Activated T-helper 1 cell treated with anti-CD3 and anti-CD28 coated beads, Interleukin-2, amount 50 U/mL, for 16 hours (primary cell): ENCODE results near the gene JADE1.

Experiments used
- DNase-seq, 2 donors: peaks; one replicate each; pipeline ENCODE4 v3.0.0-alpha.2; 2020; ENCODE audit warnings: low read depth in 1 of 2, low spot score in 1 of 2

JADE1 gene

GRCh38 chr4:128809477-128810330 is at the start of gene JADE1:
JADE1 (plus strand) TSS chr4:128809700; CDS start chr4:128831759, 22,059 bp downstream.
- DNase-seq: peak; percentile 81

- no peak for DNase-seq
Measured at GRCh38 chr4:128766781-128767180, 42.7 kb upstream of the JADE1 start.

- no peak for DNase-seq
Measured at GRCh38 chr4:128768373-128768996, 41.0 kb upstream of the JADE1 start.

- DNase-seq: no peak
Measured at GRCh38 chr4:128769011-128769410, 40.5 kb upstream of the JADE1 start.

DNA sequence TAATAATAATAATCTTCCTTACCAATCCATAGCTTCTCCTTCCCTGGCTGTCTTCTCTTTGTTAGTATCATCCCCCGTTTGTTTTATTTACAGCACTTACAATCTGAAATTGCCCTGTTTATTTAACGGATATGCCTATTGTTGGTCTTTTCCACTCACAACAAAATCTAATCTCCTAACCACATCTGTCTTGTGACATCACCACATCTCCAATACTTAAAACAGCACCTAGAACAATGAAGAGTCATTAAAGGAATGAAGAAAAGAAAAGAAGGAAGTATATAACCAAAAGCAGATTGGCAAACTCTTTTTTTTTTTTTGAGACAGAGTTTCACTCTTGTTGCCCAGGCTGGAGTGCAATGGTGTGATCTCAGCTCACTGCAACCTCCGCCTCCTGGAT is 38.7 kb upstream of the JADE1 start:
- DNase-seq: no peak

DNA sequence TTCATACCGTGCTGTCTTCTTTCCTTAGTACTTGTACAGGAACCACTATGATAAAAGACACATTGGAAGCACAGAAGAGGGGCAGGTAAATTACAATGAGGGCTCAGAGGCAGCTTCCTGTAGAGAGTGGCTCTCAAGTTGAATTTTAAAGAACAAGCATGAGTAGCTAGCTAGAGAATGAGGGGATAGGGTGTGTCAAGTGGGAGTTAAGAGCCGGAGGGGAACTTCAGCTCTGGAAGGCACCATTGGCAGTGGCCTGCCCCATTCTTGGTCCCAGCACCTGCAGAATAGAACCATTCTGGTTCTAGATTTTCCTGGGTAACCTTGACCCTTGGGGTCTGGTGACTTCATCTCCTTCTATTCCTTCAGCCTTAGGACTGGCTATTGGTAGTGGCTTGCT is 34.0 kb upstream of the JADE1 start:
- DNase-seq: no peak

DNA sequence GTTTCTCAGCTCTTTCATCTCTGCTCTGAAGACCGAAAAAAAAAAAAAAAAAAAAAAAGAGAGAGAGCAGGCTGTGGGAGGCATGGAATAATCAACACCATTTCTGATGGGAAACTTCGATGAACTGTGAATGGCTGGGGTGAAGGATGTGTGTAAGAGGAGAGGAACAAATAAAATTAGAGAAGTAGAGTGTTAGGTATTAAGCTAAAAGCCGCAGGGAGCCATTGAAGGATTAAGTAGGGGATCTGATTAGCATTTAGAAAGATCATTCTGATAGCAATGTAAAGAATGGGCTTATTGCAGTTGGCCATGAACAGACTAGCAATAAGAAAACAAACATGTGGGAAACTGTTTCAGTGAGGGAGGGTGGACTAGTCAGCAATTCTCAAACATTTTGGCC is 33.6 kb upstream of the JADE1 start:
- no peak for DNase-seq

- no peak for DNase-seq
Measured at GRCh38 chr4:128776794-128777216, 32.7 kb upstream of the JADE1 start.

DNA sequence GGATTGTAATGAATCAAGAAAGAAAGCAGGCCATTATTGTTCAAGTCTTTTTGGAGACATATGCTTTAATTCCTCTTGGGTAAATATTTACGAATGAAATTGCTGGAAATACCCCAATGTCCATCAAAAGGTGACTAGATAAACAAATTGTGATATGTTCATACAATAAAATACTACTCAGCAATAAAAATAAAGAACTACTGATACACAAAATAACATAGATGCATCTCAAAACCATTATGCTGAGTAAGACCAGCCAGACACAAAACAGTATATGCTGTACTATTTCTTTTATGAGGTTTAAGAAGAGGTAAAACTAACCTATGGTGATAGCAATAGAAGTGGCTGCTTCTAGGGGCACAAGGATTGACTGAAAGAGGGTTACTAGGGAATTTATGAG is 28.8 kb upstream of the JADE1 start:
- DNase-seq: no peak

- peak; percentile 13 to 26 for DNase-seq
Measured at GRCh38 chr4:128782076-128782715, 27.3 kb upstream of the JADE1 start.

DNA sequence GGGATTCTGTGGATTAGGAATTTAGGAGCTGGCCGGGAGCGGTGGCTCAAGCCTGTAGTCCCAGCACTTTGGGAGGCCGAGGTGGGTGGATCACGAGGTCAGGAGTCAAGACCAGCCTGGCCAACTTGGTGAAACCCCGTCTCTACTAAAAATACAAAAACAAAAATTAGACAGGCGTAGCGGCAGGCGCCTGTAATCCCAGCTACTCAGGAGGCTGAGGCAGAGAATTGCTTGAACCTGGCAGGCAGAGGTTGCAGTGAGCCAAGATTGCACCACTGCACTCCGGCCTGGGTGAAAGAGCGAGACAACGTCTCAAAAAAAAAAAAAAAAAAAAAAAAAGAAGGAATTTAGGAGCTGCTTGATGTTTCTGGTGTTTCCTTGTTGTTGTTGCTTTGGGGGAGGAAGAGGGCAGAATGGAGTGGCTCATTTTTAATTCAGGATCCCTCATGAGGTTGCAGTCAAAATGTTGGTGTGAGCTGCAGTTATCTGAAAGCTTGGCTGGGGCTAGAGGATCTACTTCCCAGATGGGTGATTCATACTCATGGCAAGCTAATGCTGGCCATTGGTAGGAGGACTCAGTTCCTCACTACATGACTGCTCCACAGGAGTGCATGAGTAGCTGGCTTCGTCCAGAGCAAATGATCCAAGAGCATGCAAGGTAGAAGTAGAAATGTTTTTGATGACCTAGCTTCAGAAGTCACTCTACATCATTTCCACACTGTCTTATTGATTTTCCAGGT is 26.5 kb upstream of the JADE1 start:
- DNase-seq: no peak

- DNase-seq: no peak
Measured at GRCh38 chr4:128787509-128788311, 21.8 kb upstream of the JADE1 start.

DNA sequence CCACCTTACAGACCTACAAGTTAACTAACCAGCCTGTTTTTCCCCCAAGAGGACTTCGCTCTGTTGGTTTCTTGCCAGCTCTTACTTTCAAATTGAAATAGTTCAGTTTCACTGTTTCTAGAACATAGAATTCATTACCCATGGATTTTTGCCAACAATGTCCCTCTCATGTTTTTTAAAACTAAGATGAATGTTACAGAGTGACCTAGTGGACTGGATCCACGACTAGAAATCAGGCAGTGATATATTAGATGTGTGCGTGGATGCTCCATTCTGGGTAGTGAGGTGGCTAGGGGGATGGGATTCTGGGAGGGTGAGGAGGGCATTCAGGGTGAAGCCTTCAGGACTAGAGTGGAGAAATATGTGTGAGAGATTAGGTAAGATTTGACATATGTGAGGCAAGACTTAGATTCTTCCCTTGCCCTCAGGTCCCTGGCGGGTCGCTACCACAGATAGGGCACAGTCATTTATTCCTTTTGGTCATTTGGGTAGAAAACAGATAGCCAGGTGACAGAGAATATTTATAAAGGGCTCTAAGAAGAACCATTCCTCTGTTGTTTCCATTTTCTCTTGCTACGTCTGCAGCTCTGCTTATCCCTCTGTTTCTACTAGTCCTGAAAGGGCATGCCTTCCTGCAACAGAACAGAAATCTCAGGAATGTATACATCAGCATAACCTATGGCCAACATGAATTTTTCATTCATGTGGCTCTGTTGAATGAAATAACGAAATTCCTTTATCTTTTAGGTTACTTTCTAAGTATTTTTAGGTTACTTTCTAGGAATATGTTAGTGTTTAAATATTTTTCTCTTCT is 15.4 kb upstream of the JADE1 start:
- DNase-seq: no peak

- no peak for DNase-seq
Measured at GRCh38 chr4:128796934-128797333, 12.6 kb upstream of the JADE1 start.

GRCh38 chr4:128800284-128800683 is 9.2 kb upstream of the JADE1 start:
- no peak for DNase-seq

GRCh38 chr4:128800701-128801284 is 8.7 kb upstream of the JADE1 start:
- DNase-seq: no peak

DNA sequence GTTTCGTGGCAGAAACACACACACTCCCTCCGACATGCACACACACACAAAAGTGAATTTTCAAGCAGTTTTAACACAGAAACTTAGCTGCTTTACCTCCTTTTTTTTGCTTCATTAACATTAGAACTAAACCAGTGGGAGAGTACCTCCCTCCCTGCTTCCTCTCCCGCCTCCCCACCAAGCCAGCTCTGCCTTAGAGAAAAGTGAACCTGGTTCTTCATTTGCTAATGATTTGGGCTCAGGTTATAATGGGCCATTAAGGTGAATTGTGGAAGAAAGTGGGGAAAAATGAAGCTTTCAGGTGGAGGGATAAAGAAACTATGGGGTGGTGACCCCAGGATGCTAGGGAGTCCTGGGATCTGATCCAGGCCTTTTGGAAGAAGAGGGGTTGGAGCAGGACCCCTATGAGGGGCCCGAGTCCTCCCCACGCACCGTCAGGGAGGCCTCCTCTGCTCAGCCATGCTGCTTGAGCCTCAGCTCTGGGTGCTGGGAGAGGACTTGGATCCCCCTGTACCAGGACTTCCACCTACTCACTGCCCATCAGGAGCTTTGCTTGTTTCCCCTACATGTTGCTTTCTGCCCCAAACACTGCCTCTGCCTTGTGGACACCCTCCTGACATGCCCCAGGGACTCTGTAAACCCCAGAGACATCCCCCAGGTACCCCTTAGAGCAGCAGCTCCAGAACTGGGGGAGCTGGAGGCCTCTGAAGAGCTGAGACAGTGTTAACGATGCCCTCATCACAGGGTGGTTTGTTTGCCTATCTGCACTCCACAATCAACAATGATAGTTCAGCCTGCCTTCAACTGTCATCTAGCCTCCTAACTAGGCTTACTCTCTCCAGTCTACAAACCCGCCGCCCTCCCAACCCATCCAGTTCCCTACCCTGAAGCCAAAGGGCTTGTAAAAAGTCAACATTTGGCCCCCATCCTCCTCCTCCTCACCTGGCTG is 6.5 kb upstream of the JADE1 start:
- DNase-seq: no peak

DNA sequence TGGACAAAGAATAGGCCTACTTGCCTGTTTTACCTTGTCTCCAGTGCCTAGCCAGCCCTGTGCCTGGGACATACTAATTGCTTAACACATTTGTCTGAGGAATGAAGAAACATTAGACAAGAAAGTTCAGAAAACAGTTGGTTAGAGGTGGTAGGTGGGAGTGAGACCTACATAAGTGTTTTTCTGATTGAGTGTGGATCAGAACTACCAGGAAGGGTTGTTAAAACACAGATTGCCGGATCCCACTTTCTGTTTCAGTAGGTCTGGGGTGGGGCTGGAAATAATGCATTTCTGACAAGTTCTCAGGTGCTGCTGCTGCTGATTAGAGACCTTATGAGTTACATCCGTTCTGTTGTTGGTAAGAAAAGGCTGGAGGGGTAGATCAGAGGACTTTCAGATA is 5.7 kb upstream of the JADE1 start:
- no peak for DNase-seq
